Mesangial cell (primary cell): ENCODE results near the gene FAM228A. TPM values are rescaled to one million over a fixed set of nuclear protein-coding genes. Genes with fewer than 3 reads are reported as not detected.

Experiments used
- total RNA-seq: library from RNA; depleted of rRNA; stranded (reverse); fragments of >200 nt; gene quantifications from 2 replicates; pipeline ENCODE4 v1.2.3, GENCODE V29; 2015

FAM228A gene
- 0.51 TPM in 1 of 2 replicates, not detected in the other for total RNA-seq

DNA sequence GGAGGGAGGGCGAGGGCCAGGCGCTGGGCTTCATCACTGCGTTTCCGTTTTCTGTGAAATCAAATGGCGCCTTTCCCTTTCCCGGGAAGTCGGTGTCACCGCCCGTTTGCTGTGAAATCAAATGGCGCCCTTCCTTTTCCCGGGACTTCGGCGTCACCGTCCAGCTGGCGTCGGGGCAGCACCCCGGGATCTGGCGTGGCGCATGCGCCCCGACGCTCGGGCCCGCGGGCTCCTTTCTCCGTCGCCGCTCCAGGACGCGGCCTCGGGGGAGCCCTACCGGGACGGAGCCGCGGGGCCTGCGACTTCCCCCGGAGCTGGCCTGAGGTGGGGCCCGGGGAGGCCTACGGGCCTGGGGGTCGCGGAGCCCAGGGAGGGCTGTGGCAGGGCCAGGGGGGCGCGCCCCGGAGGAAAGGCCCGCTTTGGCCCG is at the start of gene FAM228A:
TSS of gene FAM228A (plus strand) at position 203 of the 427 bp plus-strand sequence. CDS start 428 bp downstream, outside the sequence.

Other genes with a start within 250 kb of the FAM228A start
- gene ATAD2B, start 247.9 kb upstream of the FAM228A start, total RNA-seq, result 2.8 and 3.2 TPM in 2 replicates
- gene UBXN2A, start 234.6 kb upstream of the FAM228A start, total RNA-seq, result 6.6 and 9.3 TPM in 2 replicates
- gene MFSD2B, start 165.0 kb upstream of the FAM228A start, total RNA-seq, result 0.16 and 0.38 TPM in 2 replicates
- gene WDCP, start 127.7 kb upstream of the FAM228A start, total RNA-seq, result 5.3 and 6.7 TPM in 2 replicates
- 15.2 and 25.9 TPM in 2 replicates for gene FKBP1B, start 125.3 kb upstream of the FAM228A start, total RNA-seq
- 108 and 109 TPM in 2 replicates for gene SF3B6, start 98.7 kb upstream of the FAM228A start, total RNA-seq
- gene TP53I3, start 90.2 kb upstream of the FAM228A start, total RNA-seq, result 46.9 and 68.2 TPM in 2 replicates
- gene PFN4, start 51.7 kb upstream of the FAM228A start, total RNA-seq, result 0.49 and 1.1 TPM in 2 replicates
- gene FAM228B, start 51.6 kb upstream of the FAM228A start, total RNA-seq, result 2.6 and 11.5 TPM in 2 replicates
- gene ITSN2, start 185.5 kb downstream of the FAM228A start, total RNA-seq, result 10.4 and 11.1 TPM in 2 replicates